ENCODE measurements around the gene NDUFA11. TPM values are rescaled to one million over a fixed set of nuclear protein-coding genes. Genes with fewer than 3 reads are reported as not detected.
A peak's percentile ranks its signal among the peaks of the same experiment; 100 is the strongest.

Gene NDUFA11
- total and polyA plus RNA-seq, 2 of the 13 experiments (the other 11 are each of a cell fraction or from before 2014, with no cell fraction given): 286 to 378 TPM

DNA sequence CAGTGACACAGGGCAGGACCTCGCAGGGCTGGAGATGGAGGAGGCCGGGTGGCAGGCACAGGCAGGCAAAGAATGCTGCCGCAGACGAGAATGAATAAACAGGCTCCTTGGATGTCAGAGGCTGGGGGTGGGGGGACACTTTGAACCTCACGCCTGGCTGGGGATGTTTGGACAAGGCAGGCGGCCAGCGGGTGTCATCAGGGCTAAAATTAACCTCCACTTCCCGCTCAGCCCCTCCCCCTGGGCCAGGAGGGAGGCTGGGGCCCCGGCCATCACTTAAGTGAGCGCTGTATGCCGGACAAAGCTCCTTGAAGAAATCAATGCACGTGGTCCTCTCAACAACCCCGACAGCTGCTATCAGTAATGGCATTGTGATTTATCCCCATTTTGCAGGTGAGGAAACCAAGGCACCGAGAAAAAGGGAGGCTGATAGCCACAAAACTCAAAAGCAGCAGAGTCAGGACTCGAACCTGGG is 22.9 kb downstream of the NDUFA11 start (continued):
- TF ChIP-seq SP4 (CRISPR knock-in tag; IDR thresholded peaks at IDR 0.05): no peak
- TF ChIP-seq GFI1 (CRISPR knock-in tag; IDR thresholded peaks at IDR 0.05; ENCODE audit: borderline replicate concordance): peak; percentile 74
- TF ChIP-seq ZFP90 (CRISPR knock-in tag; IDR thresholded peaks at IDR 0.05; ENCODE audit: borderline replicate concordance): peak; percentile 90
- TF ChIP-seq, protein P1, sequence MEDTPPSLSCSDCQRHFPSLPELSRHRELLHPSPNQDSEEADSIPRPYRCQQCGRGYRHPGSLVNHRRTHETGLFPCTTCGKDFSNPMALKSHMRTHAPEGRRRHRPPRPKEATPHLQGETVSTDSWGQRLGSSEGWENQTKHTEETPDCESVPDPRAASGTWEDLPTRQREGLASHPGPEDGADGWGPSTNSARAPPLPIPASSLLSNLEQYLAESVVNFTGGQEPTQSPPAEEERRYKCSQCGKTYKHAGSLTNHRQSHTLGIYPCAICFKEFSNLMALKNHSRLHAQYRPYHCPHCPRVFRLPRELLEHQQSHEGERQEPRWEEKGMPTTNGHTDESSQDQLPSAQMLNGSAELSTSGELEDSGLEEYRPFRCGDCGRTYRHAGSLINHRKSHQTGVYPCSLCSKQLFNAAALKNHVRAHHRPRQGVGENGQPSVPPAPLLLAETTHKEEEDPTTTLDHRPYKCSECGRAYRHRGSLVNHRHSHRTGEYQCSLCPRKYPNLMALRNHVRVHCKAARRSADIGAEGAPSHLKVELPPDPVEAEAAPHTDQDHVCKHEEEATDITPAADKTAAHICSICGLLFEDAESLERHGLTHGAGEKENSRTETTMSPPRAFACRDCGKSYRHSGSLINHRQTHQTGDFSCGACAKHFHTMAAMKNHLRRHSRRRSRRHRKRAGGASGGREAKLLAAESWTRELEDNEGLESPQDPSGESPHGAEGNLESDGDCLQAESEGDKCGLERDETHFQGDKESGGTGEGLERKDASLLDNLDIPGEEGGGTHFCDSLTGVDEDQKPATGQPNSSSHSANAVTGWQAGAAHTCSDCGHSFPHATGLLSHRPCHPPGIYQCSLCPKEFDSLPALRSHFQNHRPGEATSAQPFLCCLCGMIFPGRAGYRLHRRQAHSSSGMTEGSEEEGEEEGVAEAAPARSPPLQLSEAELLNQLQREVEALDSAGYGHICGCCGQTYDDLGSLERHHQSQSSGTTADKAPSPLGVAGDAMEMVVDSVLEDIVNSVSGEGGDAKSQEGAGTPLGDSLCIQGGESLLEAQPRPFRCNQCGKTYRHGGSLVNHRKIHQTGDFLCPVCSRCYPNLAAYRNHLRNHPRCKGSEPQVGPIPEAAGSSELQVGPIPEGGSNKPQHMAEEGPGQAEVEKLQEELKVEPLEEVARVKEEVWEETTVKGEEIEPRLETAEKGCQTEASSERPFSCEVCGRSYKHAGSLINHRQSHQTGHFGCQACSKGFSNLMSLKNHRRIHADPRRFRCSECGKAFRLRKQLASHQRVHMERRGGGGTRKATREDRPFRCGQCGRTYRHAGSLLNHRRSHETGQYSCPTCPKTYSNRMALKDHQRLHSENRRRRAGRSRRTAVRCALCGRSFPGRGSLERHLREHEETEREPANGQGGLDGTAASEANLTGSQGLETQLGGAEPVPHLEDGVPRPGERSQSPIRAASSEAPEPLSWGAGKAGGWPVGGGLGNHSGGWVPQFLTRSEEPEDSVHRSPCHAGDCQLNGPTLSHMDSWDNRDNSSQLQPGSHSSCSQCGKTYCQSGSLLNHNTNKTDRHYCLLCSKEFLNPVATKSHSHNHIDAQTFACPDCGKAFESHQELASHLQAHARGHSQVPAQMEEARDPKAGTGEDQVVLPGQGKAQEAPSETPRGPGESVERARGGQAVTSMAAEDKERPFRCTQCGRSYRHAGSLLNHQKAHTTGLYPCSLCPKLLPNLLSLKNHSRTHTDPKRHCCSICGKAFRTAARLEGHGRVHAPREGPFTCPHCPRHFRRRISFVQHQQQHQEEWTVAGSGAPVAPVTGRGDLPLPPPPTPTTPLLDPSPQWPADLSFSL (CRISPR knock-in tag; IDR thresholded peaks at IDR 0.05): no peak; the same call in 1 of the 2 replicates
- TF ChIP-seq, protein P2, sequence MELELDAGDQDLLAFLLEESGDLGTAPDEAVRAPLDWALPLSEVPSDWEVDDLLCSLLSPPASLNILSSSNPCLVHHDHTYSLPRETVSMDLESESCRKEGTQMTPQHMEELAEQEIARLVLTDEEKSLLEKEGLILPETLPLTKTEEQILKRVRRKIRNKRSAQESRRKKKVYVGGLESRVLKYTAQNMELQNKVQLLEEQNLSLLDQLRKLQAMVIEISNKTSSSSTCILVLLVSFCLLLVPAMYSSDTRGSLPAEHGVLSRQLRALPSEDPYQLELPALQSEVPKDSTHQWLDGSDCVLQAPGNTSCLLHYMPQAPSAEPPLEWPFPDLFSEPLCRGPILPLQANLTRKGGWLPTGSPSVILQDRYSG (CRISPR knock-in tag; IDR thresholded peaks at IDR 0.05): no peak
- peak; percentile 54; the same call in 1 of the 2 replicates for TF ChIP-seq REPIN1 (CRISPR knock-in tag; IDR thresholded peaks at IDR 0.05; ENCODE audit: borderline replicate concordance, low read depth)
- peak; percentile 87 for TF ChIP-seq SP5 (CRISPR knock-in tag; IDR thresholded peaks at IDR 0.05; ENCODE audit: borderline replicate concordance, low read depth)
- no peak for TF ChIP-seq ZNF33B (CRISPR knock-in tag; IDR thresholded peaks at IDR 0.05)
- TF ChIP-seq, protein P3, sequence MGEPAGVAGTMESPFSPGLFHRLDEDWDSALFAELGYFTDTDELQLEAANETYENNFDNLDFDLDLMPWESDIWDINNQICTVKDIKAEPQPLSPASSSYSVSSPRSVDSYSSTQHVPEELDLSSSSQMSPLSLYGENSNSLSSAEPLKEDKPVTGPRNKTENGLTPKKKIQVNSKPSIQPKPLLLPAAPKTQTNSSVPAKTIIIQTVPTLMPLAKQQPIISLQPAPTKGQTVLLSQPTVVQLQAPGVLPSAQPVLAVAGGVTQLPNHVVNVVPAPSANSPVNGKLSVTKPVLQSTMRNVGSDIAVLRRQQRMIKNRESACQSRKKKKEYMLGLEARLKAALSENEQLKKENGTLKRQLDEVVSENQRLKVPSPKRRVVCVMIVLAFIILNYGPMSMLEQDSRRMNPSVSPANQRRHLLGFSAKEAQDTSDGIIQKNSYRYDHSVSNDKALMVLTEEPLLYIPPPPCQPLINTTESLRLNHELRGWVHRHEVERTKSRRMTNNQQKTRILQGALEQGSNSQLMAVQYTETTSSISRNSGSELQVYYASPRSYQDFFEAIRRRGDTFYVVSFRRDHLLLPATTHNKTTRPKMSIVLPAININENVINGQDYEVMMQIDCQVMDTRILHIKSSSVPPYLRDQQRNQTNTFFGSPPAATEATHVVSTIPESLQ (CRISPR knock-in tag; conservative IDR thresholded peaks at IDR 0.05): no peak
- TF ChIP-seq, protein P4, sequence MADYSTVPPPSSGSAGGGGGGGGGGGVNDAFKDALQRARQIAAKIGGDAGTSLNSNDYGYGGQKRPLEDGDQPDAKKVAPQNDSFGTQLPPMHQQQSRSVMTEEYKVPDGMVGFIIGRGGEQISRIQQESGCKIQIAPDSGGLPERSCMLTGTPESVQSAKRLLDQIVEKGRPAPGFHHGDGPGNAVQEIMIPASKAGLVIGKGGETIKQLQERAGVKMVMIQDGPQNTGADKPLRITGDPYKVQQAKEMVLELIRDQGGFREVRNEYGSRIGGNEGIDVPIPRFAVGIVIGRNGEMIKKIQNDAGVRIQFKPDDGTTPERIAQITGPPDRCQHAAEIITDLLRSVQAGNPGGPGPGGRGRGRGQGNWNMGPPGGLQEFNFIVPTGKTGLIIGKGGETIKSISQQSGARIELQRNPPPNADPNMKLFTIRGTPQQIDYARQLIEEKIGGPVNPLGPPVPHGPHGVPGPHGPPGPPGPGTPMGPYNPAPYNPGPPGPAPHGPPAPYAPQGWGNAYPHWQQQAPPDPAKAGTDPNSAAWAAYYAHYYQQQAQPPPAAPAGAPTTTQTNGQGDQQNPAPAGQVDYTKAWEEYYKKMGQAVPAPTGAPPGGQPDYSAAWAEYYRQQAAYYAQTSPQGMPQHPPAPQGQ (CRISPR knock-in tag; IDR thresholded peaks at IDR 0.05; ENCODE audit: borderline replicate concordance): no peak
- no peak for TF ChIP-seq ZNF296 (CRISPR knock-in tag; conservative IDR thresholded peaks at IDR 0.05)
- no peak for TF ChIP-seq SOX6 (IDR thresholded peaks at IDR 0.05)
- peak; percentile 91 for TF ChIP-seq SOX6 (CRISPR knock-in tag; IDR thresholded peaks at IDR 0.05)
- TF ChIP-seq RBAK (CRISPR knock-in tag; IDR thresholded peaks at IDR 0.05): no peak
- TF ChIP-seq, protein P5, sequence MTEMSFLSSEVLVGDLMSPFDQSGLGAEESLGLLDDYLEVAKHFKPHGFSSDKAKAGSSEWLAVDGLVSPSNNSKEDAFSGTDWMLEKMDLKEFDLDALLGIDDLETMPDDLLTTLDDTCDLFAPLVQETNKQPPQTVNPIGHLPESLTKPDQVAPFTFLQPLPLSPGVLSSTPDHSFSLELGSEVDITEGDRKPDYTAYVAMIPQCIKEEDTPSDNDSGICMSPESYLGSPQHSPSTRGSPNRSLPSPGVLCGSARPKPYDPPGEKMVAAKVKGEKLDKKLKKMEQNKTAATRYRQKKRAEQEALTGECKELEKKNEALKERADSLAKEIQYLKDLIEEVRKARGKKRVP (CRISPR knock-in tag; IDR thresholded peaks at IDR 0.05): peak in 1 of 2 experiments; percentile 83; a peak in 2 of 4 replicates
- TF ChIP-seq ERF (CRISPR knock-in tag; IDR thresholded peaks at IDR 0.05): peak; percentile 67
